Fibroblast of skin of back (primary cell): ENCODE data around the gene ZNF454.

Experiments
- DNase-seq: peaks from one replicate; pipeline ENCODE4 v3.0.0-alpha.2; 2013

ZNF454 gene

GRCh38 chr5:178993236-178993765 is 52.3 kb downstream of the ZNF454 start:
- DNase-seq: no peak

- DNase-seq: no peak
Measured at GRCh38 chr5:178993955-178994579, 53.1 kb downstream of the ZNF454 start.

DNA sequence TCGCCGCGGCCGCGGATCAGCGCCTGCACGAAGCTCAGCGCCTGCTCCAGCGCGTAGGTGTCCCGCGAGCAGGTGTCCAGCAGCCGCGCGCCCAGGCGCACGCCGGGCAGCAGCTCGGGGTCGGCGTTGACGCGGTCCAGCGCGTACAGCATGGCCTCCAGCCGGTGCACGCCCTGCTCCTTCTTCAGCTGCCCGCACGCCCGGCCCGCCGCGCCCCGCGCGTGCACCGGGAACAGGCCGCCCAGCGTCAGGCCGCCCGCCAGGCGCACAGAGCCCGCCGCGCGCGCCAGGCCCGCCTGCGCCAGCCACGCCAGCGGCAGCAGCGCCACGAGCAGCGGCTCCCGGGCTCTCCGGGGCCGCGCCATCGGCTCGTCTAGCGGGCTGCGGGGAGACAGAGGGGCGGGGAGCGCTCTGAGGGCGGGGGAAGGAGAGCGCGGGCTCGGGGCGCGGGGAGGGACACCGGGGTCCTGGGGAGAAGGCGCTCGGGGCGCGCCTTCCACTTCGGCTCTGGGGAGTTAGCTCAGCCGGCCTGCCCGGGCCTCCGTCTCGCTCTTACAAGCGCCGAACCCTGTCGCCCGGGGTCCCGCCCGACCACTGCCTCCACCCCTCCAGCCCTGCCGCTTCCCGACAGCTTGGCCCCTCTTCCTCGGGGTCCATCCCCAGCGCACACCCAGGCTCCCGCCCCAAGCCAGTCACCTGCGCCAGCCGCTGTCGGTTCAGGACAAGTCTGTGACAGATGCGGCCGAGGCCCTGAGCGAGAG is 53.8 kb downstream of the ZNF454 start, which contains the start of gene GRM6:
Gene GRM6, minus strand, starts transcription at position 741 of the 761 bp plus-strand sequence. Its CDS starts 376 bp downstream, at position 365.
- no peak for DNase-seq

DNA sequence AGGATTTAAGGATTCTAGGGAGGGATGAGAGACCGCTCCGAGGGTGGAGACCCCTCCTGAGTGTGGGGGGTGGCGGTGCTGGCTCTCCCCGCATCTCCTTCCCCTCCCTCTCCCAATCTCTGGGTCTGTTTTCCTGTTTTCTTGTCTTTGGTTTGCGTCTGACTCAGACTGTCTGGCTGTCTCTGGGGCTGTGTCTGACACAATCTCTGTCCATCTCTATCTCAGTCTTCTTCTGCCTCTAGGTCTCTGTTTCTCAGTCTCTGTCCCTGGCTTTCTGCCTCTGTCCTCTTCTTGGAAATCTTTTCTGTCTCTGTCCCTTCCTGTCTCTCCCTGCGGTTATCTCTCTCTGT is 54.3 kb downstream of the ZNF454 start:
- DNase-seq: no peak

GRCh38 chr5:178996156-178996555 is 55.2 kb downstream of the ZNF454 start:
- DNase-seq: no peak

DNA sequence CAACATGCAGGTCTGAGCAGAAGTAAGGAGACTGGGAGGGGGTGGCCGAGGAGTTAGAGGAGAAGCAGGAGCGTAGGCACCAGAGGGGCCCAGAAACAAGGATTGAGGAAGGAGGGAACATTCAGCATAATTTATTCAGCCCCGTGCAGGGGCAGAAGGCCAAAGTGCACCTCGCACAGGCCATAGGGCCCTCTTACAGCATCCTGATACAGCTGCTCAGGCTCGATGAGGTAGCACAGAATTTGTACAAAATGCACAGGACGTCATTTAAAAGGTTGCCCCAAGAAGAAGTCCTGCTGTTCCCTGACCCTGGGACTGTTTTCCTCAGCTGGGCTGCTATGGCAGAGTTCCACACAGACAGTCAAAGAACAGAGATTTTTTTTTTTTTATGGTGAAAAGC is 56.2 kb downstream of the ZNF454 start:
- DNase-seq: no peak

GRCh38 chr5:178998441-178998840 is 57.4 kb downstream of the ZNF454 start:
- DNase-seq: no peak

GRCh38 chr5:179006564-179006963 is 65.6 kb downstream of the ZNF454 start:
- no peak for DNase-seq

GRCh38 chr5:179008667-179009066 is 67.7 kb downstream of the ZNF454 start:
- DNase-seq: no peak
